NCI-H2029 (cell line): ENCODE data around the gene JAM3.

Source experiments
- DNase-seq: peaks from one replicate; lab custom pipeline; 2025; lab: John Stamatoyannopoulos, UW

The JAM3 gene

DNA sequence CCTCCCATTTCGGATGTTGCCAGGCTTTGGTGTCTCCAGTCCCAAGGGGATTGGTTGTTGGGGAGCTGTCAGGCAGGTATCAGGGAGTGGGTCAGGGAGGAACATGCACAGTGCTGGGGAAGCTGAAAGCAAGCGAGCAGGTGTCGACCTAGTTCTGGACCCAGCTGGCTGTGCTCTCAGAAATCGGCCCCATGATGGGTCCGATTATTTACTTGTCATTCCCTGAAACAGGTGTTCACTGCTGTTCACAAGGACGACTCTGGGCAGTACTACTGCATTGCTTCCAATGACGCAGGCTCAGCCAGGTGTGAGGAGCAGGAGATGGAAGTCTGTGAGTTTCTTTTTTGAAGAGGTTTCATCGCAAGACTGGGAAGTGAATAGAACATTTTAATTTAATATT is 76.8 kb downstream of the JAM3 start:
- peak; percentile 37 for DNase-seq

DNA sequence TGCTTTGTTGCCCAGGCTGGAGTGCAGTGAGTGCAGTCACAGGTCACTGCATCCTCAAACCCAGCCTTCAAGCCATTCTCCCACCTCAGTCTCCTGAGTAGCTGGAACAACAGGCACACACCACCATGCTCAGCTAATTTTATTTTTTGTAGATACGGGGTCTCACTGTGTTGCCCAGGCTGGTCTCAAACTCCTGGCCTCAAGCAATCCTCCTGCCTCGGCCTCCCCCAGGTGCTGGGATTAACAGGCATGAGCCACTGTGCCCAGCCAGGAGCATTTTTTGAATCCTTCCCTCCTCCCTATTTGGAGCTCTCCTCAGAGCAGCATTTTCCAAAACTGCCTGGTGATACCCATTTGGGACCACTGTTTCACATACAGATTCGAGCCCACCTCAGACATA is 77.7 kb downstream of the JAM3 start:
- no peak for DNase-seq

DNA sequence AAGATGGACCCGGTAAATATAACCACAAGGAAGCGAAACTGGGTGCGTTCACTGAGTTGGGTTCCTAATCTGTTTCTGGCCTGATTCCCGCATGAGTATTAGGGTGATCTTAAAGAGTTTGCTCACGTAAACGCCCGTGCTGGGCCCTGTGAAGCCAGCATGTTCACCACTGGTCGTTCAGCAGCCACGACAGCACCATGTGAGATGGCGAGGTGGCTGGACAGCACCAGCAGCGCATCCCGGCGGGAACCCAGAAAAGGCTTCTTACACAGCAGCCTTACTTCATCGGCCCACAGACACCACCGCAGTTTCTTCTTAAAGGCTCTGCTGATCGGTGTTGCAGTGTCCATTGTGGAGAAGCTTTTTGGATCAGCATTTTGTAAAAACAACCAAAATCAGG is 80.5 kb downstream of the JAM3 start:
- DNase-seq: no peak

DNA sequence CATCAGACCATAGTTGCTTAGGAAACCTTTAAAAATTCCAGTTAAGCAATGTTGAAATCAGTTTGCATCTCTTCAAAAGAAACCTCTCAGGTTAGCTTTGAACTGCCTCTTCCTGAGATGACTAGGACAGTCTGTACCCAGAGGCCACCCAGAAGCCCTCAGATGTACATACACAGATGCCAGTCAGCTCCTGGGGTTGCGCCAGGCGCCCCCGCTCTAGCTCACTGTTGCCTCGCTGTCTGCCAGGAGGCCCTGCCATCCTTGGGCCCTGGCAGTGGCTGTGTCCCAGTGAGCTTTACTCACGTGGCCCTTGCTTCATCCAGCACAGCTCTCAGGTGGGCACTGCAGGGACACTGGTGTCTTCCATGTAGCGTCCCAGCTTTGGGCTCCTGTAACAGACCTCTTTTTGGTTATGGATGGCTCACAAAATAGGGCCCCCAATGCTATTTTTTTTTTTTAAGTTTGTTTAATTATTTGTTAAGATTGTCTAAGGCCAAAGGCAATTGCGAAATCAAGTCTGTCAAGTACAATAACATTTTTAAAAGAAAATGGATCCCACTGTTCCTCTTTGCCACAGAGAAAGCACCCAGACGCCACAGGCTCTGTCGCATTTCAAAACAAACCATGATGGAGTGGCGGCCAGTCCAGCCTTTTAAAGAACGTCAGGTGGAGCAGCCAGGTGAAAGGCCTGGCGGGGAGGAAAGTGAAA is 81.5 kb downstream of the JAM3 start:
- no peak for DNase-seq

DNA sequence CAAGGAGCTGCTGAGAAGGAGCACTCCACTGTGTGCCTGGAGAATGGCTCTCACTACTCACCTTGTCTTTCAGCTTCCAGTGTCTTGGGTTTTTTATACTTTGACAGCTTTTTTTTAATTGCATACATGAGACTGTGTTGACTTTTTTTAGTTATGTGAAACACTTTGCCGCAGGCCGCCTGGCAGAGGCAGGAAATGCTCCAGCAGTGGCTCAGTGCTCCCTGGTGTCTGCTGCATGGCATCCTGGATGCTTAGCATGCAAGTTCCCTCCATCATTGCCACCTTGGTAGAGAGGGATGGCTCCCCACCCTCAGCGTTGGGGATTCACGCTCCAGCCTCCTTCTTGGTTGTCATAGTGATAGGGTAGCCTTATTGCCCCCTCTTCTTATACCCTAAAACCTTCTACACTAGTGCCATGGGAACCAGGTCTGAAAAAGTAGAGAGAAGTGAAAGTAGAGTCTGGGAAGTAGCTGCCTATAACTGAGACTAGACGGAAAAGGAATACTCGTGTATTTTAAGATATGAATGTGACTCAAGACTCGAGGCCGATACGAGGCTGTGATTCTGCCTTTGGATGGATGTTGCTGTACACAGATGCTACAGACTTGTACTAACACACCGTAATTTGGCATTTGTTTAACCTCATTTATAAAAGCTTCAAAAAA is 82.3 kb downstream of the JAM3 start:
- no peak for DNase-seq

DNA sequence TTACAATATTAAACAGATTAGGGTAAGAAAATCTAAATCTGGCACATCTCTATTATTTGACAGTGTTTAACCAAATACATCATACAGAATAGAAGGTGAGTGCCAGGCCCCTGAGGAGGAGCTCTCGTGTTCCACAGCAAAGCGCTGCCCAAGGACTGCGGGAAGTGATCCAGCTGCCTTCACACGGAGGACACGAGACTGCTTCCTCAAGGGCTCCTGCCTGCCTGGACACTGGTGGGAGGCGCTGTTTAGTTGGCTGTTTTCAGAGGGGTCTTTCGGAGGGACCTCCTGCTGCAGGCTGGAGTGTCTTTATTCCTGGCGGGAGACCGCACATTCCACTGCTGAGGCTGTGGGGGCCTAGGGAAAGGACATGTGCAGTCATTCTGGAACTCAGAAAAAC is 83.8 kb downstream of the JAM3 start:
- DNase-seq: no peak

DNA sequence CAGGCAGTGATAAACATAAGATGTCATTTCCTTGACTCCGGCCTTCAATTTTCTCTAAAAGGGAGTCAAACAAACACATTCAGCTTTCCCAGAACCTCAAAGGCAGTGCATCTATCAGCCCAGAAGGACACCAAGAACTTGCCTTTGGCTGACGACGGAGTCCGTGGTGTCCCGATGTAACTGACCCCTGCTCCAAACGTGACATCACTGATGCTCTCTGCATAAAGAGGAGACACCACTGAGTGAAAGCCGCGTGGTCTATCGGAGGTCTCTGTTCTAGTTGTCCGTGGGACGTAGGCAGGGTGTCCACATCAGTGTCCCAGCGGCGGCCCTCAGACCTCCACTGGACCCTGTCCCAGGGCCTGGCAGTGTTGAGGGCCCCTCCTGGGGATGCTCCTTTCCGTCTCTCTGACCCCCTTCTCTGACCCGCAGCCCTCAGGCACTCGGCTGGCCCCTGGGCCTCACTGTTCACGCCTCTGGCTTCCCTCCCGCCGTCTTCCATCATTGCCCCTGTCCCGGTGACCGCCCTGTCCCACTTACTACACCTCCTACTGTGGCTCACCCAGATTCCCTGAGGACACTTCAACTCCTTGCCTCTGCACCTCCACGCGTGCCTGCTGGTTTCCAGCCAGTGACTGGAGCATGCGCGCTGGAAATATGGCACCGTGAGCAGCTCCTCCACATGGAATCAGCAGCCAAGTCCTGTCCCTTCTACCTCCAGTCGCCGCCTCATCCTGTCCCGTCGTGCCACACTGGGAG is 84.5 kb downstream of the JAM3 start:
- no peak for DNase-seq

DNA sequence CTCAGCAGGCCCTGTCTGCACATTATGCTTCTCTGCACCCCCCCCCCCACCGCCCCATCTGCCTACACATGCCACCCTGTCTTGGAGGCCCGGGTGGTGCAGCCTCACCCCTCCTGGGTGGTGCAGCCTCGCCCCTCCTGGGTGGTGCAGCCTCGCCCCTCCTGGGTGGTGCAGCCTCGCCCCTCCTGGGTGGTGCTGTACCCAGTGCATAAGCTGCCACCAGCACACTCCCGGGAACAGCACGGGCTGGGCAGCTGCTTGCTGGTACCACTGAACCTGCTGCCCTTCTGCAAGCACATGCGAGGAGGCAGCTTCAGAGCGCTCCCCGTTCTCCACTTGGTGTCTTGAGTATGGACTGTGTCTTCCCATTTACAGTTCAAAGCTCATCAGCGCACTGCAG is 85.6 kb downstream of the JAM3 start:
- no peak for DNase-seq

DNA sequence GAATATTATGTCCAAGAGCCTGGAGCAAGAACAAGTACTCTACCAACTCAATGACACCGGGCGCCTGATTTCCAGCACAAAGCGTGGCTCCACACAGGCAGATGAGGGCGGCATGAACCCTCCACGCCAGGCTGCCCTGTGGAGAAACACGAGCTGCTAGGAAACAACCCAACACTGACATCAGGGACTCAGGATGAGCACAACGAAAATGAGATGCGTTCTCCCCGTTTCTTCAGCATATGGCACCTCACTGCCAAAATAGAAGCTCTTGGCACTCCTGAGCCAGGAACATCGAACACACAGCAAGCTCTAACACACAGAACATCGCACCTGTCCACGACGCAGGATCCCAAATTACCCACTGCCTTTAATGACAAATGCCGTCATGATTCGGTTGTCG is 86.6 kb downstream of the JAM3 start:
- DNase-seq: no peak

DNA sequence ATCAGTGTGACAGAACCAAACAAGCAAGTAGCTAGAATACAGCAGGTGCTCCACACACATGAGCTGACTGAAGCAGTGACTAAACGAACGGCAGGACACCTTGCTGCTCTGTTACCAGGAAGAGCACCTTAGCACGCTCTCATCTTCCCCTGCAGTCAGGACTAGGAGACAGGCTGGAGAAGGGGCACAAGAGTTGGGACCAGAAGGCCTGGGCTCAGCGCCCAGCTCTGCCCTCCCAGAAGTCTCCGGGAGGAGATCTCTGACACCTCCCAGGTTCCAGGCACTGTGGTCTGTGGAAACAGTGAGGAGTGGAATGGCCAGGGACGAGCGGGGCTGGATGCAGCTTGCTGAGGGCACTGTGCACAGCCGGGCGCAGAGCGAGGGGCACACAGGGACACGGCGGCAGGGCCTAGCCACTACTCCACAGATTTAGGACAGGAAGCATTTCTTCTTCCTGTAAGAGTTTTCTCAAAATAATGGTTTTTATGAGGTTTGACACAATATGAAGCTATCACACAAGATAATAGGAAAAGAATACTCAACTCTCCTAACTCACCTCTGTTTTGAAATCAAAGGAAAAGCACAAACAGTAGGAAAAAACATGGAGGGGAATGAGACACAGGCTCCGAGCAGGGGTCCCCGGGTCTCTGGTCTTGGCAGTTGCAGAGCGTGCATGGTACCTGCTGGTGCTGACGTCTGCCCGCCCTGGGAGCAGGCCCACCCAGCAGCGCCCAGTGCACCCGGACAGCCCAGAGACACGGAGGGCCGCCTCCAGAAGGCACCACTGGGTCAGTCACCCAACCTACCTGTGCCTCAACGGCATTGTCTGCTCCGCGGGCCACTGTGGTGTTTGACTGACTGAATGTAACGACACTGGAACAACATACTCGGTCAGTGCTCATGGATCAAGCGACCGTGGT is 87.3 kb downstream of the JAM3 start:
- DNase-seq: no peak

DNA sequence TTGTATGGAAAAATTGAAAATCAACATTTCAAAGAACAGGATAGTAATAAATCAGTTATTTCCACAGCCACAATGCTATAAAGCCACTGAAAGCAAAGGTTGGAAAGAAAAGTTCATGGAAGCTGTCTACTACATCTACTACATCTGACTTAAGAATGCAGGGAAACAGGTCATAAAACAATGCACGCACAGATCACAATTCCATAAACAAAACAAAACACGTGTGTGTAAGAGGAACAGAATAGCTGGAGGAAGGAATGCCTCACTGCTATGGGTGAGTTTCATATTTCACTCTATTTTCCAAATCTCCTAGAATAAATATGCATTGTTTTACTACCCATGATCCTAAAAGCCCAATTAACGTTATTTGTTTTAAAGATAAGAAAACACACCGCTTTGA is 88.6 kb downstream of the JAM3 start:
- no peak for DNase-seq

DNA sequence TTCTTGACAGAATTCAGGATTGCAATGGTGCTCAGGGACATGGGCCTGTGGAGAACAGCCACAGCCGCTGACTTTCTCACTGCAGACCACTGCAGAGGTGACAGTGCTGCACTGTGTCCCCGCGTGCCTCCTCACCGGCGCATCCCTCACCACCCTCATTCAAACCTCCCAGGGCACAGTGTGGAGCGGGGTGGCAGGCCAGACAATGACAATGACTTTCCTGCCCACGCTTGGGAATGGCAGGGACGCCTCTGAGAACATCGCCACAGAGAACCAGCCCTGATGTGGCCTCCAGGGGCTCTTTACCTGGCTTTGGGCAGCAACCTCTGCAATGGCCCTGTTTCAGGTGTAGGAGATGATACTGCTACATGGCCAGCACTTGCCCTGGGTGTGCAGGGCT is 89.2 kb downstream of the JAM3 start:
- DNase-seq: no peak

DNA sequence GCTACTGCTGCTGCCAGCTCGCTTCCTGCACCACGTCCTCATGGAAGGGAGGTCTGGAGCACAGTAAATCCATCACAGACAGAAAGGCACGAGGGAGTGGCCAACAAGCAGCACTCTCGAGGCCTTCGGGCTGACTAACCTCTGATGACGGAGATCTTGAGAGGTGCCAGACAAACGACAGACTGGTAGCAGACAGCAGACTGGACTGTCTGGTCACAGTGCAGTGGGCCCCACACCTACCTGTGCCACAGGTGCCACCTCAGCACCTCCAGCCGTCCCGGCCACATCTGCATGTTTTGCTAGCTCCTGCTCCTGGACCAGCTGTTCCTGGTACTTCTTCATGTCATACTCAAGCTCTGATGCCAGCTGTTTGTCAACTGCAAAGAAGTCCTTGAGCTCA is 90.8 kb downstream of the JAM3 start:
- DNase-seq: no peak

DNA sequence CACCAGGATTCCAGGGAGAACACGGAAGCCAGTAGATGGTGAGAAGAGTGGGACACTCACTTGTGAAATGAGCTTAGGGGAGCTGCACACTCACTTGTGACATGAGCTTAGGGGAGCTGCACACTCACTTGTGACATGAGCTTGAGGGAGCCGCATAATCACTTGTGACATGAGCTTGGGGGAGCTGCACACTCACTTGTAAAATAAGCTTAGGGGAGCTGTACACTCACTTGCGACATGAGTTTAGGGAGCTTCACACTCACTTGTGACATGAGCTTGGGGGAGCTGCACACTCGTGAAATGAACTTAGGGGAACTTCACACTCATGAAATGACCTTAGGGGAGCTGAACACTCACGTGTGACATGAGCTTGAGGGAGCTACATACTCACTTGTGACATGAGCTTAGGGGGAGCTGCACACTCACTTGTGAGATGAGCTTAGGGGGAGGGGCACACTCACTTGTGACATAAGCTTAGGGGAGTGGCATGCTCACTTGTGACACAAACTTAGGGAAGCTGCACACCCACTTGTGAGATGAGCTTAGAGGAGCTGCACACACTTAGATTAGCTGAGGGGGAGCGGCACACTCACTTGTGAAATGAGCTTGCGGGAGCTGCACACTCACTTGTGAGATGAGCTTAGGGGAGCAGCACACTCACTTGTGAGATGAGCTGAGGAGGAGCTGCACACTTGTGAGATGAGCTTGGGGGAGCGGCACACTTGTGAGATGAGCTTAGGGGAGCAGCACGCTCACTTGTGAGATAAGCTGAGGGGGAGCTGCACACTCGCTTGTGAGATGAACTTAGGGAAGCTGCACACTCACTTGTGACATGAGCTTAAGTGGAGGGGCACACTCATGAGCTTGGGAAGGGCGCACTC is 95.9 kb downstream of the JAM3 start:
- no peak for DNase-seq

DNA sequence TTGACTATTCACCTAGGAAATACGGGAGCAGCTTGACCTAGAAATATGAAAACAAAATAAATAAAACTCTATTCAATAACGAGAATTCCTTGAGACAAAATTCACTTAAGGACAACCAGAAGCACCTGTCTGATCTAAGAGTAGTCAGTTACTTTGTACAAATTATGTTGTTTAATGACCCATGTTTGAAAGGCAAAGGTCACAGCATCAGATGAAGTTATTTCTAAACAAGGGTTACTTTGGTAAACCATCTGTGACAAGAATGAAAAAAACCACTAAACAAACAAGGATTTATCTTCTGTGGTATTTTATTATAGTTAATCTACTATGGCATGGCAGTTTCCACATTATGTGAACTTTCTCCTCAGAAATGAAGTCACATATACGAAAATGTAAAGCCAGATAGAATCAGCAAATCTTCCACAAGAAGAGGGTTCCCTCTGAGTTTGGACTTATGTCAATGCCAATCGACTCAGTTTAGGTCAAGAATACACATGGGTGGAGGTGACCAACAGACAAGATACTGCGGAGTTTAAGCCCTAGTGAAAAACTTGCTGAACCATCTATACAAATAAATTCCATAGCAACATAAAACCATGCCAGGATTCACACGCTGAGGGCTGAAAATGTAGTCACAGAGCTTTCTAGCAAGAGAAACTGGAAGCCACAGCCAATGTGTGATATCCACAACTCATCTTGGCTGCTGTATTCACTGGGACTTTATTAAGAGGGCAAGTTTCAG is 101.5 kb downstream of the JAM3 start:
- no peak for DNase-seq

DNA sequence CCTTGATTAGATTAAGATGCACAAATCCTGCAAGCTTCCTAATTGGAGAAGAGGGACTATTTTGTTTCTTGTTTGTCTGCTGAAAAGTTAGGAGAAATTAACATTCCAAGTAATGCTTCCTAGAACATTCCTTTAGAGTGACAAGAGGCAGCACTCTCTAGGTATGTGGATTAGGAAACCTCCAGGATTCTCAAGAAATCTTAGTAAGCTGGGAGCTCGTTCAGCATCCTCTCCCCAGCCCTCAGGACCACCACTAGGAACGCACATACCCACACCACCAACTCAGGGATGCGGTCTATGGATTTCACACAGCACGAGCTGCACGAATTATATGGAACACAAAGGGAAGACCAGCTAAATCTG is 102.0 kb downstream of the JAM3 start:
- DNase-seq: no peak

DNA sequence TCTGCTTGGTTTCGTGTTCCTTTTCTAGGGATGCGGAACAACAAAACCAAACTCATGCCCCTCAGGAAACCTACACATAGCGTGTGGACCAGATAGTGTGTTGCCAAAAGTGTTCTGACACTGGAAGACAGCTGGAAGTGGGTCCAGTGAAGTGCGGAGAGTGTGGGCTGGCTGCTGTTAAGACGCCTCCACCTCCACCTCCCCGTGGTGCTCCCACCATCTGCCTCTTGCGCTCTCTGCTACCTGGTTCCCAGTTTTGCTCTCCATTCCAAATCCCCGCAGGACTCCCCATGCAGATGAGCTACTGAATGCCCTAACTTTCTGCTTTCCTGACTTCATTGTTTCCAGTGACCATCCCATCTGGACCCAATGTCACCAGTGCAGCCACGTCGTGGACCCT is 103.1 kb downstream of the JAM3 start:
- DNase-seq: no peak

DNA sequence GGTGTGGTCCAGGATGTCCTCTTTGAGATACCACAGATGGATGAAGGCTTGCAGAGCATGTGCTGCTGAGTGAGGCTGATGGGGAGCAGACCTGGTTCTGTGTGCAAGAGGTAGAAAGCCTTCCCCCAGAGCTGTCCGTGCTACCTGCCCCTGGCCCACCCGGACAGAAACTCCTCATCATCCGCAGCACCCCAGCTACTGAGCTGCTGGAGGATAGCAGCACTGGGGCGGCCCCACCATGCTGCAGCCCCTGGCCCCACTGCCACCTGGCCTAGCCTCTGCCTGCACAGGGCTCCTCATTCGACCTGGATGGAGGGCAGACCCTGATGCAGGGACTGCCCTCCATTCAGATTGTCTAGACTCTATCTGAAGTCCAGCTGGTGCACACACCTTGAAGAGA is 104.4 kb downstream of the JAM3 start:
- DNase-seq: no peak

DNA sequence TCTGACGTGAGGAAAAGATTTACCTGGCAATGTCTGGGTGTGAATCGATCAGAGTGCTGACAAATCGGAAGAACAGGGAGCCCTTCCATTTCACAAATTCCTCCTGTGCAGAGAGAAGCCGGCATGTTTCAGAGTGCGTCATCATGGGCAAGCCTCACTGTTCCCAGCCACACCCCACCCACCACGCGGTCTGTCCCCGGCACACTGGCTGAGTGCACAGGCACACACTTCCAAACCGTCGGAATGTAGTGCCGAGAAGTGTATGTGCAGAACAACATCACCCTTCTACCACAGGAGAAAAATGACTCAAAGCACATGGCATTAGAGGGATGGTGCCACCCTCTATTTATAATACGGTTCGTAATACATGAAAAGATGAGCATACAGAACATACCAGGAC is 107.4 kb downstream of the JAM3 start:
- DNase-seq: no peak

DNA sequence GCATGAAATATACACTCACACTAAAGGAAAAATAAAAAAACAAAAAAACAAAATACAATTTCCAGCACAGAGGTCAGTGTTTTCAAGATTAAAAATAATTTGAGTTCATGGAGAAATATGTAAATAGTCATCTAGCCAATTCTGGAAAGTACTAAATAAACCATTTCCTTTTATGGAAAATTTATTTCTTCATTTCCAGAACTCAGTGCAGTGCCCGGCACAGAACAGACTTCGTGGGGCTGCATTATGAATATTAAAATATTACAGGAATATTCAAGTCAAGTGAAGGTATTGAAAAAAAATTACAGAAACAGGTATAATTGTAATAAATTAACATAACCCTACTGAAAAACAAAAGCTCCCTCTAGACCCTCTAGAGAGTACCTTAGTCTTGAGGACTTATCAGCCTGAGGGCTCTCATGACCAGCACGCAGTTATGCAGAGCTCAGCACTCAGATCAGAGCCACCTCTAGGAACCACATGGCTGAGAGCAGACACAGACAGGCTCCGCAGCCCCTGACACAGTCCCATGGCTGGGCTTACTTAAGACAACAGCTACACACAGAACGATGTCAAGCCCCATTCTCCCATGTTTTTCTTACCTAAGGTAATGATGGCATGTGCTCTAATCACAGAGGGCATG is 109.3 kb downstream of the JAM3 start:
- DNase-seq: no peak
